Skeletal muscle tissue (tissue), 4 donors: ENCODE results near the gene EPHB2. TPM values are rescaled to one million over a fixed set of nuclear protein-coding genes. Genes with fewer than 3 reads are reported as not detected.

Experiments
- H3K27ac ChIP-seq: one replicate; pipeline ENCODE4 v1.7.0; 2013; ENCODE audit warnings: mild to moderate bottlenecking, low read depth, low read length, inconsistent platforms
- H3K27me3 ChIP-seq, 3 donors: one replicate each; pipeline ENCODE4 v1.7.0; 2013; ENCODE audit warnings: low read length in 3 of 3; ENCODE audit not compliant: control insufficient read depth in 3 of 3, insufficient read depth in 3 of 3
- H3K36me3 ChIP-seq, 3 donors: one replicate each; pipeline ENCODE4 v1.7.0; 2013; ENCODE audit warnings: low read length in 3 of 3; ENCODE audit not compliant: control insufficient read depth in 3 of 3, insufficient read depth in 3 of 3
- H3K4me1 ChIP-seq, 3 donors: one replicate each; pipeline ENCODE4 v1.7.0; 2013; ENCODE audit warnings: low read length in 3 of 3, mild to moderate bottlenecking in 3 of 3; ENCODE audit not compliant: control insufficient read depth in 3 of 3, insufficient read depth in 3 of 3
- H3K4me3 ChIP-seq, 3 donors: one replicate each; pipeline ENCODE4 v1.7.0; 2013; ENCODE audit warnings: low read length in 3 of 3
- H3K9ac ChIP-seq, 3 donors: one replicate each; pipeline ENCODE4 v1.7.0; 2013; ENCODE audit warnings: low read length in 3 of 3, mild to moderate bottlenecking in 3 of 3, moderate library complexity in 2 of 3, low read depth in 1 of 3
- H3K9me3 ChIP-seq, 3 donors: one replicate each; pipeline ENCODE4 v1.7.0; 2013; ENCODE audit warnings: low read length in 3 of 3; ENCODE audit not compliant: control insufficient read depth in 3 of 3
- total RNA-seq: library from RNA; depleted of rRNA; stranded (reverse); fragments of >200 nt; gene quantifications from one replicate; pipeline ENCODE4 v1.2.3, GENCODE V29; 2014
- donor health status: Osteomylitis.

Gene EPHB2
- total RNA-seq, 1 donor from 2014 or later, result 13.0 TPM

DNA sequence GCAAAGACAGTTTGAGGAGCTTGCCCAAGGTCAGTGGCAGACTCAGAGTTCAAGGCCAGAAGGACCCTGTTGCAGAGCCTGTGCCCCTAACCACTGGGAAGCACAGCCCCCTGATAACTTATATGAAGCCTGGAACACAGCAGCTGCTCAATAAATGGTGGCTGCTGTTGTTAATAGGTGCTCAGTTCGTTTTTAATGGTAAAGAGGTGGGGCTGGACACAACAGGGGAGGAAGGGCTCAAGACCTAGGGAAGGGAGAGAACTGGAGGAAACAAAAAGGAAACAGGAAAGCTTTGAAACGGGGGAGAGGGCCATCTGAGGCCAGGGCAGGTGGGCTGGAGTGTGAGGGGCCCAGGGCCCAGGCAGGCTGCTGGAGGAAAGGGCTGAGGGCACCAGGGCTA is 136.6 kb downstream of the EPHB2 start:
- H3K4me3 ChIP-seq, result no peak overlapping the region
- no peak overlapping the region for H3K27ac ChIP-seq
- peaks cover 18 to 41% (median 20%) of the 10 kb centered on the region in 3 donors for H3K27me3 ChIP-seq
- no peaks in the 10 kb centered on the region for H3K36me3 ChIP-seq
- H3K9ac ChIP-seq, result no peak overlapping the region
- H3K9me3 ChIP-seq, result no peaks in the 10 kb centered on the region
- H3K4me1 ChIP-seq, result peaks cover 0 to 5% (median 0%) of the 10 kb centered on the region in 3 donors

DNA sequence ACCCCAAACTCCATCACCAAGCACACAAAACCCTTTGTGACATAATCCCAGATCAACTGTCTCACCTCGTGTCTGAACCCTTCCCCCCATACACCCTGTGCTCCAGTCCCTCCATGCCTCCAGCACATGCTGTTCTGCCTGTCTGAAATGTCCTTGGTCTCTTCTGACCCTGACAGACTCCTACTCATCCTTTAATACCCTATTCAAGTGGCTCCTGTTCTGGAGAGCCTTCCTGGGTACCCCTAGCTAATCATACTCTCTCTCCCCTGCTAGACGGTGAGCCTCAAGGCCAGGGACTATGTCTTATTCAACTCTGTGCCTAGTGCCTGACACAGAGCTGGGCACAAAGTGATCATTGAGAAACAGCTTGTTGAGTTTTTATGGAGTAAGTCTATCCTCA is 137.1 kb downstream of the EPHB2 start:
- no peaks in the 10 kb centered on the region for H3K9me3 ChIP-seq
- no peak overlapping the region for H3K4me3 ChIP-seq
- H3K9ac ChIP-seq, result no peak overlapping the region
- no peak overlapping the region for H3K27ac ChIP-seq
- no peaks in the 10 kb centered on the region for H3K36me3 ChIP-seq
- H3K27me3 ChIP-seq, result peaks cover 14 to 36% (median 15%) of the 10 kb centered on the region in 3 donors
- H3K4me1 ChIP-seq, result peaks cover 0 to 5% (median 0%) of the 10 kb centered on the region in 3 donors

DNA sequence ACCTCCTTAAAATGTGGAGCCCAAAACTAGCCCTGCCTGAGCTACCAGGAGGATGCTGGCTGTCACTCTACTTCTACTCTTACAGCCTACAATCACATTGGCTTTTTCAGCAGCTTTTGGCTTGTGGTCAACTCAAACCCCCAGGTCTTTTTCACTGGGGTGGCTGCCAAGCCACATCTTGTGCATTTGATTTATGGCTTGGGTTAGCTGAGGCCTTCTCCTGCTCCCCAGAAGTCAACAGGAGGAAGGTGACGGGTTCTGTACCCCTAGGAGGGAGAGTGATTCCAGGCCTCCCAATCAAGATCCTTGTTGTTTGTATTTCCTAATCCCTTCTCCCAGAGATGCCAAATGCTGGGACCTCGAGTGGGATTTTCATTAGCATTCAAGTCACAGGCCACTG is 137.8 kb downstream of the EPHB2 start:
- Histone ChIP-seq H3K27me3 (peaks cover 14 to 34% (median 15%) of the 10 kb centered on the region in 3 donors), H3K4me1 (peaks cover 0 to 5% (median 0%) of the 10 kb centered on the region in 3 donors), H3K36me3 (no peaks in the 10 kb centered on the region), H3K27ac (no peak overlapping the region), H3K9ac (no peak overlapping the region), H3K4me3 (no peak overlapping the region), H3K9me3 (no peaks in the 10 kb centered on the region)

DNA sequence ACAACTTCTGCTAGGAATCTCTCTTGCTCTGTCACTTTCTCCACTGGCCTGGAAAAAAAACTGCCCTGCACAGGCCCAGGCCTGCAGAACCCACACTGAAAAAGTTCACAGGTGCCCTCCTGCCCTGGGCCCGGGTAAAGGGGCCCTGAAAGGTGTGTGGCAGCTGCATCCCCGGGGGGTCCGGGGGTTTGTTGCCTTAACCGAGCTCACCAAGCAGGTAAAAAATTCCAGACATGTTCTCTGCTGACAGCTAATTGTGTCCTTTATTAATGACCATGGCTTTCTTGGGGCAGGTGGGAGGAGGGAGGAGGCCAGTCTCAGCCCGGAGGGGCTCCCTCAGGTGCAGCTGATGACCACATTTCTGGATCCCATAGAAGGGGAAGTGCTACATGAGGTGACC is 139.1 kb downstream of the EPHB2 start:
- Histone ChIP-seq H3K27me3 (peaks cover 5 to 32% (median 16%) of the 10 kb centered on the region in 3 donors), H3K36me3 (no peaks in the 10 kb centered on the region), H3K9ac (no peak overlapping the region), H3K9me3 (no peaks in the 10 kb centered on the region), H3K4me3 (no peak overlapping the region), H3K4me1 (peaks cover 0 to 5% (median 0%) of the 10 kb centered on the region in 3 donors), H3K27ac (no peak overlapping the region)

DNA sequence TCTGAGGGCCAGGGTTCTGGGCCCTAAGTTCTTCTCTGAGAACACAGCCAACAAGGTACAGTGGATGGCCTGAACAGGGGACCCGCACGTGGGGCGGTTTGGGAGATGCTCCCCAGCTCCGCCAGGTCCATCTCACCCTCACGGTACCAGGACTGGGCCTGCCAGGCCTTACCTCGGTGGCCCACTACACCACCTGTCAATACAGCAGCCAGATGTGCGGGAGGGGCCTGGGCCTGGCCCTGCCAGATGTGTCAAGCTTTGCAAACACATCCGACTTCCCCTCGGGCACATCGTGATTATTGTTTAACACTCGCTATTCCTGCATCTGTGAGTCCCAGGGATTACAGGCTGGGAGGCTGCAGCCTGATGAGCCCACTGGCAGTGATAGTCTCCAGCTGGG is 139.6 kb downstream of the EPHB2 start:
- no peak overlapping the region for H3K4me3 ChIP-seq
- no peaks in the 10 kb centered on the region for H3K36me3 ChIP-seq
- no peak overlapping the region for H3K9ac ChIP-seq
- H3K9me3 ChIP-seq, result no peaks in the 10 kb centered on the region
- H3K4me1 ChIP-seq, result peaks cover 0 to 5% (median 0%) of the 10 kb centered on the region in 3 donors
- peaks cover 4 to 27% (median 13%) of the 10 kb centered on the region in 3 donors for H3K27me3 ChIP-seq
- H3K27ac ChIP-seq, result no peak overlapping the region

DNA sequence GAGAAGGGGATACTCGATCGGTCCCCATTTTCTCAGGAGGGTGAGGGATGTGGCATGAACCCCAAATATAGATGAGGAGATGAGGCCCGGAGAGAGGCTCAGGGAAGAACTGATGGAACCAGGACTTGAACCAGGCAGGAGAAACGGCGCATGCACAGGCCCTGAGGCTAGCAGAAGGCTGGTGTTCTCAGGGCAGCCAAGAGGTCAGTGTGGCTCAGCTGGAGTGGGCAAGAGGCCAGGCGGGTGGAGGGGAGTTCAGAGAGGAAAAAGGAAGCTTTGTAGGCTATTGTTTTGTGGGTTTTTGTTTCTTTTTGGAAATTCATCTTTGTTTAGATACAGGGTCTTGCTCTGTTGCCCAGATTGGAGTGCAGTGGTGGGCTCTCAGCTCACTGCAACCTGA is 140.0 kb downstream of the EPHB2 start:
- Histone ChIP-seq H3K4me1 (peaks cover 0 to 5% (median 0%) of the 10 kb centered on the region in 3 donors), H3K4me3 (no peak overlapping the region), H3K9ac (no peak overlapping the region), H3K9me3 (no peaks in the 10 kb centered on the region), H3K36me3 (no peaks in the 10 kb centered on the region), H3K27me3 (peaks cover 2 to 25% (median 13%) of the 10 kb centered on the region in 3 donors), H3K27ac (no peak overlapping the region)

DNA sequence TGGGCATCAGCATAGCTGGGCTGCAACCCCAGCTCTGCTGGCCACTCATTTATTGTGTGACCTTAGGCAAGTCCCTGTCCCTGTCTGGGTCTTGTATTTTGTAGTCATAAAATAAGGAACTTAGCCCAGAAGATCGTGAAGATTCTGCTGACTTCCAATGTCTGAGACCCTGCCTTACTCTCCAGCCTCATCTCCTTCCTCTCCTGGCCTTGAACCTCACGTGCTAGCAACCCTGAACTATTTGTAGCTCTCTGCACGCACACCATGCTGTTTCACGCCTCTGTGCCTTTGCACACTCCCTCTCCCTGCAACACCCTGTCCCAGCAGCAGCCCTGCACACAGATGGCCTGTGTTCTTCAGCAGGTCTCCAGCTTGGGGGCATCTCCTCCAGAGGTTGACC is 140.9 kb downstream of the EPHB2 start:
- no peak overlapping the region for H3K27ac ChIP-seq

DNA sequence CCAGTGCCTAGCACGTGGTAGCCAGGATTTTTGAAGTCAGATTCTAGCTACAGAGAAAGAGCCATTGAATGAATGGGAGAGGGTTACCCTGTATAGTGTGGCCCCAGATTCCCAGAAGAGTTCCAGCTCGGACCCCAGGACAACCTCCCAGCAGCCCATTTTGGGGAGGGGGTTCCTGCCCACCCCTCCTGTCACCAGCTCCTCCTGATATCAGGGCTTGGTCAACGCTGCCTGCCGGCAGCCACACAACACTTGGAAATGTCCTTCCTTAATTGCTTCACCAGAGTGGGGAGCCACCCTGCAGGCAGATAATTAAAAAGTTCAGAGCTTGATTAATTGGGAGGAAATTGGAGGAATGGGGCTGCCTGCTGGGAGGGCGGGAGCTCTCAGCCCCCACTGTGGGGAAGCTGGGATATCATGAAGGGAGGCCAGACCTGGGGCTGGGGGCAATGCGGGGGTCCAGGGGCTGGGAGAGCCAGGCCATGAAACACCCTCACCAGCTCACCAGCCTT is 141.6 kb downstream of the EPHB2 start:
- Histone ChIP-seq H3K9me3 (no peaks in the 10 kb centered on the region), H3K9ac (no peak overlapping the region), H3K4me3 (no peak overlapping the region), H3K27me3 (peaks cover 0 to 22% (median 15%) of the 10 kb centered on the region in 3 donors), H3K27ac (no peak overlapping the region), H3K4me1 (peaks cover 0 to 5% (median 2%) of the 10 kb centered on the region in 3 donors), H3K36me3 (no peaks in the 10 kb centered on the region)

More for the DNA sequence above, 140.9 kb downstream of the EPHB2 start:
- no peaks in the 10 kb centered on the region for H3K36me3 ChIP-seq
- peaks cover 0 to 5% (median 2%) of the 10 kb centered on the region in 3 donors for H3K4me1 ChIP-seq
- H3K9ac ChIP-seq, result no peak overlapping the region
- no peaks in the 10 kb centered on the region for H3K9me3 ChIP-seq
- peaks cover 0 to 21% (median 13%) of the 10 kb centered on the region in 3 donors for H3K27me3 ChIP-seq
- H3K4me3 ChIP-seq, result no peak overlapping the region

DNA sequence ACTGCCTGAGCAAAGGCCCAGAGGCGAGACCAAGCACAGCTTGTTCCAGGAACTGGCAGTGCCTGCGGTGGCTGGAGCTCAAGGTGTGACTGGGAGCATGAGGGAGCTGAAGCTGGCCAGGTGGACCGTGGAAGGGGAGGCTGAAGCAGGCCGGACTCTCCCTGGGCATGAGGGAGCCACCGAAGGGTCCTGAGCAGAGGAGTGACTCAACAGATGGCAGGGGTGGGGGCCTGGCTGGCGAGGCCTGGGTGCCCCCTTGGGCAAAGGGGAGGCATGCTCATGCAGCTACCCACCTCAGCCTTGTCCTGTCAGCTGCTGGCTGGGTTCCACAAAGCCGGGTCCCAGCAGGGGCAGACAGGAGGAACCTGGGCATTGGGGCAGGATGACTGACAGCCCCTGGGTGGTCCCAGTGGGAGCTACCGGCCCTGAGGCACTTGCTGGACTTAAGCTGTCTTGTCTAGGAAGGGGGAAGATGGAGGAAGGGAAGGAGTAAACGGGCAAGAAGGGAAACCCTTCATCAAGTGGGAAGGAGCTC is 143.1 kb downstream of the EPHB2 start:
- H3K27ac ChIP-seq, result no peak overlapping the region
- no peak overlapping the region for H3K9ac ChIP-seq
- no peak overlapping the region for H3K4me3 ChIP-seq
- no peaks in the 10 kb centered on the region for H3K36me3 ChIP-seq
- H3K4me1 ChIP-seq, result peaks cover 0 to 5% (median 2%) of the 10 kb centered on the region in 3 donors
- peaks cover 0 to 19% (median 13%) of the 10 kb centered on the region in 3 donors for H3K27me3 ChIP-seq
- no peaks in the 10 kb centered on the region for H3K9me3 ChIP-seq

DNA sequence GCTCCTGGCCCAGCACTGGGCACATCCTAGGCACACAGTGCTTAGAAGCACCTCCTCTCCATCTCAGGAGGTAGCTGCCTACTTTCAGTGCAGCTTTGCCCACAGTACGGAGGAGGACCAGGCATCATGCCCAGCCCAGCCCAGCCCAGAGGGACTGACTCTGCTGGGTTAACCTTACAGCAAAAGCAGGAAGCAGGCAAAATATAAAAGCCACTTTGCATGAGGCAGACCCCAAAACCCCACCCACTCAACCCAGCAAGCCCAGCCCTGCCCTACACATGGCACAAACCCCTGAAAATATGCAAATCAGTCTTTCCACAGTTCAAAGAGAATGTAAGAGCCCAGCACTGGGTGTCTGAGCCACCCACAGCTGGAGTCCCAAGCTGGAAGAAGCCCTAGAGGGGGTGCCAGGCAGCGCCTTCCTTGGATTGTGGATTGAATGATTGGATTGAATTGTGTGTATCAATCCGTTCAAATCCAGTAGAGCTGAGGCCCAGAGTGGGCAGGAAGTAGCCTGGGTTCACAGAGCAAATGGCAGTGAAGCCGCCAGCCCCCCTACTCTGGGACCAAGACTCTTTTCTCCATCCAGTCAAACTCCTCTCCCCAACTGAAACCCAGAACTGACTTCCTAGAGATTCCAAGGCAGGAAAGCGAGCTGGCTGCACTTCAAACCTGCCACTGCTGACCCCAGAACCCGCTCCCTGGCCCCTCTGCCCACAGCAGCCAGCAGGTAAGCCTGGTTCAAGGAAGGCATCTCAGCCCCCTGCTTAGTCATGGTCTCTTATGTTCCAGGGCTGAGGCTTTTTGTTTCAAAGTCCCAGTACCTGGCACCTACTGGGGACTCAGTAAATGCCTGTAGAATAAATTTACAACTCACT is 144.3 kb downstream of the EPHB2 start:
- H3K4me3 ChIP-seq, result no peak overlapping the region
- H3K4me1 ChIP-seq, result peaks cover 0 to 5% (median 2%) of the 10 kb centered on the region in 3 donors
- H3K36me3 ChIP-seq, result no peaks in the 10 kb centered on the region
- no peak overlapping the region for H3K27ac ChIP-seq
- peaks cover 0 to 16% (median 13%) of the 10 kb centered on the region in 3 donors for H3K27me3 ChIP-seq
- no peak overlapping the region for H3K9ac ChIP-seq
- H3K9me3 ChIP-seq, result no peaks in the 10 kb centered on the region
